Naive thymus-derived CD8-positive, alpha-beta T cell (primary cell): ENCODE data around the gene ZNF804B. TPM values are rescaled to one million over a fixed set of nuclear protein-coding genes. Genes with fewer than 3 reads are reported as not detected.

Experiments used
- ATAC-seq, 2 donors: fragments of 150-1000 bp; cut with Tn5 transposase in 1 of 2; sonication (Bioruptor Pico), chemical (Tn5 transposase) in 1 of 2; 1 replicate in 1 of 2; 2 replicates in 1 of 2; pipeline ENCODE4 v1.10.0; 2021; ENCODE audit warnings: mild to moderate bottlenecking in 2 of 2, moderate library complexity in 2 of 2
- POLR2A ChIA-PET: fragments of 350-600 bp; sonication (Branson Sonifier 250); formaldehyde crosslinking; loops from one replicate; lab custom pipeline; 2021; ENCODE audit warnings: antibody characterized with exemption; lab: Charles Lee
- DNase-seq, 10 donors: peaks; one replicate each; pipeline versions ENCODE4 v3.0.0 to v3.0.0-alpha.2; 2020 to 2022
- H3K27ac Mint-ChIP-seq, 10 donors: one replicate each; pipeline ENCODE4 v1.8.0; 2020 to 2022; ENCODE audit warnings: mild to moderate bottlenecking in 10 of 10, mixed read lengths in 10 of 10, moderate library complexity in 4 of 10, inconsistent platforms in 1 of 10
- H3K27me3 Mint-ChIP-seq, 5 donors: one replicate each; pipeline ENCODE4 v1.8.0; 2021 to 2022; ENCODE audit warnings: mixed read lengths in 5 of 5
- H3K36me3 Mint-ChIP-seq, 3 donors: one replicate each; pipeline ENCODE4 v1.8.0; 2020 to 2022; ENCODE audit warnings: mixed read lengths in 3 of 3, mild to moderate bottlenecking in 2 of 3, inconsistent platforms in 1 of 3
- H3K4me1 Mint-ChIP-seq, 4 donors: one replicate each; pipeline ENCODE4 v1.8.0; 2021 to 2022; ENCODE audit warnings: mixed read lengths in 4 of 4
- H3K4me3 Mint-ChIP-seq, 10 donors: one replicate each; pipeline ENCODE4 v1.8.0; 2020 to 2022; ENCODE audit warnings: mild to moderate bottlenecking in 10 of 10, mixed read lengths in 10 of 10, moderate library complexity in 6 of 10, inconsistent platforms in 1 of 10
- H3K9me3 Mint-ChIP-seq, 9 donors: one replicate each; pipeline ENCODE4 v1.8.0; 2020 to 2022; ENCODE audit warnings: mixed read lengths in 9 of 9, mild to moderate bottlenecking in 3 of 9, inconsistent platforms in 1 of 9, moderate library complexity in 1 of 9
- polyA plus RNA-seq, 3 donors: library from polyadenylated mRNA; unstranded; fragments of 300-500 nt; fragmentation: Illumina TruSeq; gene quantifications; one replicate each; pipeline ENCODE4 v1.2.3, GENCODE V29; 2021
- total RNA-seq, 8 experiments: library from RNA in 2 of 8; stranded (reverse) in 2 of 8; gene quantifications; one replicate each; pipeline ENCODE4 v1.2.3 and lab custom pipeline; 2021 to 2026

ZNF804B gene
- total and polyA plus RNA-seq, 5 experiments from 2014 or later: not detected

DNA sequence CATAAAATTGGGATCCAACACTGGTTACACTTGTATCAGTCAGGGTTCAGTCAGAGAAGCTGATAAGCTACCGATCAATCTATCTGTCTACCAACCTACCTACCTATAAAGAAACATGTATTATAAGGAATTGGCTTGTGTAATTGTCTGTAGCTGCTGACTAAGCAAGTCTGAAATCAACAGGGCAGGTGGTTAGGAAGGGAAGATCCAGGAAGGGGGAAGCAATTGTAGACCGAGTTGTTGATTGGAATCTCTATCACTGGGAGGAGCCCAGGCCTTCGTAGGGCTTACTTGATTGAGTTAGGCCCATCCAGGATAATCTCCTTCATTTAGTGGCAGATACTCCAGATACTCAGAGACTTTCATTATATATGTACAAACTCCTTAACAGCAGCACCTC, 307.5 kb downstream of the ZNF804B start:
- ATAC-seq (no peak), DNase-seq (no peak)
- peaks cover 0 to 2% (median 0%) of the 10 kb centered on the region in 9 donors for H3K9me3 Mint-ChIP-seq
- no peaks in the 10 kb centered on the region for H3K4me1 Mint-ChIP-seq
- peaks cover 0 to 3% (median 0%) of the 10 kb centered on the region in 5 donors for H3K27me3 Mint-ChIP-seq
- POLR2A ChIA-PET: no interaction called here
- H3K27ac Mint-ChIP-seq: no peak overlapping the region
- H3K4me3 Mint-ChIP-seq: no peak overlapping the region
- no peaks in the 10 kb centered on the region for H3K36me3 Mint-ChIP-seq

DNA sequence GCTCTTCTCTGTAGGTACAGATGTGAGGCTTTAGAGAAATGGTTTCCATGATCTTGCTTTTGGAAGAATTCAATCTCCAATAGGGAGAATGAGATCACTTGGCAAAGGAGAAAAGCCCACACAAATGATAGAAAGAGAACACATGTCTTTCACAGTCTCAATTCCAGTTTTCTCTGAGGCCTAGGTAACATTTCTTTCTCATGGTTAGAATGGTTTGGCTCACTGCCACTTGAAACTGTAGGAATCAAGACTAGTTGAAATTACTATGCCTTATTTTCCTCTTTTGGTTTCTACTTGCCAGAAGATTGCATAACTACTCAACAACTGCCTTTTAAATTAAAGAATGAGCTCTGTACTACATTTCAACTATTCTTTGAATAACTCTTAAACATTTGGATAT, 312.6 kb downstream of the ZNF804B start:
- POLR2A ChIA-PET: no interaction called here
- H3K9me3 Mint-ChIP-seq: peaks cover 0 to 6% (median 0%) of the 10 kb centered on the region in 9 donors
- H3K27me3 Mint-ChIP-seq: peaks cover 0 to 3% (median 0%) of the 10 kb centered on the region in 5 donors
- no peak overlapping the region for H3K4me3 Mint-ChIP-seq
- ATAC-seq (no peak), DNase-seq (no peak)
- peaks cover 0 to 4% (median 0%) of the 10 kb centered on the region in 3 donors for H3K36me3 Mint-ChIP-seq
- H3K27ac Mint-ChIP-seq: no peak overlapping the region
- no peaks in the 10 kb centered on the region for H3K4me1 Mint-ChIP-seq

DNA sequence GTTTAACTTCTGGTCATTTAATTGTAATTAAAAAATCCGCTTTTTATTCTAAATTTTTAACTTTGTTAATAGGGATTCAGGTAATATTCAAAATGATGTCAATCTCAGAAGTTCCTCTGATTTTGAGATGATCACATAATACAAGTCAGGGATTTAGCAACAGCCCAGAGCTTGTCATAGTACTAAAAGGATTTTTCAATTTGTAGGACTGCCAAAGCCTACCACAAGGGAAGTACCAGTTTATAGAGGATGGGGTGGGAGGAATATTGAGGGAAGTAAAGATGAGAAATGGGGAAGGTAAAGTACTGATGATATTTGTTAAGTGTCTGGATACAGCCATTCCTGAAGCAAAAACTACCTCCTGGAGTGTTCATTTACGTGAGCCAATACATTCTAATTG, 314.3 kb downstream of the ZNF804B start:
- H3K4me1 Mint-ChIP-seq: no peaks in the 10 kb centered on the region
- H3K27me3 Mint-ChIP-seq: peaks cover 0 to 3% (median 0%) of the 10 kb centered on the region in 5 donors
- DNase-seq: no peak
- H3K36me3 Mint-ChIP-seq: peaks cover 0 to 4% (median 0%) of the 10 kb centered on the region in 3 donors
- no peak overlapping the region for H3K4me3 Mint-ChIP-seq
- H3K27ac Mint-ChIP-seq: no peak overlapping the region
- H3K9me3 Mint-ChIP-seq: peaks cover 0 to 6% (median 0%) of the 10 kb centered on the region in 9 donors
- POLR2A ChIA-PET: no interaction called here
- ATAC-seq: no peak

DNA sequence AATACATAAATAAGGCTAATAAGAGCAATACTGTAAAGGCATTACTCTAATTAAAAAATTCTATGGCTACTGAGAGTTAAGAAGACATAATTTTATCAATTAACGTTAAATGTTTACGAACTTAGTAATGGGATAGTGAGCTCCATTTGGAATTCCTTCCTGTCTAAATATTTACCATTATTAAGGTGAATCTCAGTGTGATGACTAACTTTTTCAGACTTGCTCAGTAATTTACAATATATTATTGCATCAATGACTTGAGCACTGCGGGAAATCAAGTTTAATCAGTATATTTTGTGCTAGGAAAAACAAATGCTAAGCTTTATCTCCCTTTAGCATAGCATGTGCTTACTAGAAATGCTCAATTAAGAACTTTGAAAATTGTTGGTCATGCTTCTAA, 318.5 kb downstream of the ZNF804B start:
- ATAC-seq: no peak

DNA sequence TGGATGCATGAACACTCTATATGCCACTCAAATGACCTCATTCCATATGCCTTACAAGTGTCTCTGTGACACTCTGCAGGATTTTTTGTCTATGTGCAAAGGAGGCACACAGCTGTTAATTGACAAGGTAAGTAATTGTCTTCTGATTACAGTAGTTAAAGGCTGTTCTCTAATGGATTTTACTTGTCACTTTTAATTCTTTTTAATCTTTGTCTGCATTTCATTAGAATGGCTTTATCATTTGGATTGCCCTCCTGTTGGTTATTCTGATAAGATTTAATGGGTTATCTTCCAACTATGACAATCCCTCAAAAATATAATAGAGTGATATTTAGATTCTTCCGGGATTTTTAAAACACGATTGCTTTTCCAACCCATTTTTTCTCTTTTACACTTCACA, 326.1 kb downstream of the ZNF804B start:
- Mint-ChIP-seq H3K4me3 (no peak overlapping the region), H3K9me3 (no peaks in the 10 kb centered on the region), H3K36me3 (no peaks in the 10 kb centered on the region), H3K27me3 (no peaks in the 10 kb centered on the region), H3K27ac (no peak overlapping the region), H3K4me1 (no peaks in the 10 kb centered on the region)
- DNase-seq: no peak
- no peak for ATAC-seq
- POLR2A ChIA-PET: no interaction called here

More for the DNA sequence above, 318.5 kb downstream of the ZNF804B start:
- Mint-ChIP-seq H3K4me1 (no peaks in the 10 kb centered on the region), H3K27me3 (peaks cover 0 to 10% (median 0%) of the 10 kb centered on the region in 5 donors), H3K27ac (no peak overlapping the region), H3K4me3 (no peak overlapping the region), H3K36me3 (peaks cover 0 to 4% (median 0%) of the 10 kb centered on the region in 3 donors), H3K9me3 (peaks cover 0 to 6% (median 0%) of the 10 kb centered on the region in 9 donors)
- POLR2A ChIA-PET: no interaction called here
- no peak for DNase-seq

DNA sequence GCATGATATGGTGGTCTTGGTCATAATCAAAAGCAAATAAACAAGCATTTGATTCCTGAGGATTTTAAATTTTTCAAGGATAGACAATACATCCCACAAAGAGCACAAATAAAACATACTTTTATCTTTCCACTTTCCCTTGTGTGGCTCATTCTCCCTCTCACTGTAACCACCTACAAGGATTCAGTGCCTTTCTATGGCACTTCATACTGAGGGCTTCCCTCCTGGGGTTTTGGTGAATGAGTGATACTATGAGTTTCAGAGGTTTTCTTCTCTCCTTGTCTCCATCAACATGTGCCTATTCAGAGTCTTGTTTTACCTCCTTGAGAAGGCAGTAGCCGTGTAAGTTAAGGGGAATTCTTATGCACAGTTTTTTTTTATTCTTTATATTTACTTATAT, 332.1 kb downstream of the ZNF804B start:
- H3K27ac Mint-ChIP-seq: no peak overlapping the region
- DNase-seq (no peak), ATAC-seq (no peak)
- no peaks in the 10 kb centered on the region for H3K9me3 Mint-ChIP-seq
- no peaks in the 10 kb centered on the region for H3K36me3 Mint-ChIP-seq
- no peaks in the 10 kb centered on the region for H3K27me3 Mint-ChIP-seq
- no peak overlapping the region for H3K4me3 Mint-ChIP-seq
- POLR2A ChIA-PET: no interaction called here
- H3K4me1 Mint-ChIP-seq: no peaks in the 10 kb centered on the region

DNA sequence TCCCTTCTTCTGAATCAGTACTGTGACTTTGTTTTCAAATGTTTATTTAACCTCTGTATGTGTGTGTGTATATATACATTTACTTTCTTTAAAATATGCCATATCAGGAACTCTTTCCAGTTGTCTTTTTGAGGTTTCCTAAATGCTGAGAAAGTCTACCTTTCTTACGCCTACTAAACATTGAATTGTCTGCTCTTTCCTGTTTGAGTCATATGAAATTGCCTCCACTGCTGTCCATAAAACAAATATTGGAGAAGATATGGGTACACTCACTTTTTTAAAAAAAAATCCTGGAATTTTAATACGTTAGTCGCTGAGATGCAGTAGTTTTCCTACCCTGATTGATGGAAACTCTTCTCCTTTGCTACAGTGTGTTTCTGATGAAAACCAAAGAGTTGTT, 334.8 kb downstream of the ZNF804B start:
- no peaks in the 10 kb centered on the region for H3K4me1 Mint-ChIP-seq
- POLR2A ChIA-PET: no interaction called here
- no peaks in the 10 kb centered on the region for H3K9me3 Mint-ChIP-seq
- H3K27ac Mint-ChIP-seq: no peak overlapping the region
- H3K36me3 Mint-ChIP-seq: no peaks in the 10 kb centered on the region
- H3K27me3 Mint-ChIP-seq: no peaks in the 10 kb centered on the region
- no peak overlapping the region for H3K4me3 Mint-ChIP-seq
- DNase-seq (no peak), ATAC-seq (no peak)

DNA sequence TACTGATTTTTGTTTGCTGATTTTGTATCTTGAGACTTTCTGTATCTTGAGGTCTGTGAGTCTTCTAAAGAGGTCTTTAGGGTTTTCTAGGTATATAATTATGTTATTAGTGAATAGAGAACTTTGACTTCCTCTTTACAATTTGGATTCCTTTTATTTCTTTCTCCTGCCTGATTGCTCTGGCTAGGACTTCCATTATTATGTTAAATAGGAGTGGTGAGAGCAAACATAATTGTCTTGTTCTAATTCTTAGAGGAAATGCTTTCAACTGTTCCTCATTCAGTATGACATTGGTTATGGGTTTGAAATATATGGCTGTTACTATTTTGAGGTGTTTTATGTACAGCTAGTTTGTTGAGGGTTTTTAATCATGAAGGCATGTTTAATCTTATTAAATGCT, 344.1 kb downstream of the ZNF804B start:
- Mint-ChIP-seq H3K27me3 (peaks cover 0 to 16% (median 3%) of the 10 kb centered on the region in 5 donors), H3K36me3 (no peaks in the 10 kb centered on the region), H3K4me3 (no peak overlapping the region), H3K9me3 (no peaks in the 10 kb centered on the region), H3K4me1 (peaks cover 0 to 2% (median 0%) of the 10 kb centered on the region in 4 donors), H3K27ac (no peak overlapping the region)
- POLR2A ChIA-PET: no interaction called here
- DNase-seq: no peak
- no peak for ATAC-seq

DNA sequence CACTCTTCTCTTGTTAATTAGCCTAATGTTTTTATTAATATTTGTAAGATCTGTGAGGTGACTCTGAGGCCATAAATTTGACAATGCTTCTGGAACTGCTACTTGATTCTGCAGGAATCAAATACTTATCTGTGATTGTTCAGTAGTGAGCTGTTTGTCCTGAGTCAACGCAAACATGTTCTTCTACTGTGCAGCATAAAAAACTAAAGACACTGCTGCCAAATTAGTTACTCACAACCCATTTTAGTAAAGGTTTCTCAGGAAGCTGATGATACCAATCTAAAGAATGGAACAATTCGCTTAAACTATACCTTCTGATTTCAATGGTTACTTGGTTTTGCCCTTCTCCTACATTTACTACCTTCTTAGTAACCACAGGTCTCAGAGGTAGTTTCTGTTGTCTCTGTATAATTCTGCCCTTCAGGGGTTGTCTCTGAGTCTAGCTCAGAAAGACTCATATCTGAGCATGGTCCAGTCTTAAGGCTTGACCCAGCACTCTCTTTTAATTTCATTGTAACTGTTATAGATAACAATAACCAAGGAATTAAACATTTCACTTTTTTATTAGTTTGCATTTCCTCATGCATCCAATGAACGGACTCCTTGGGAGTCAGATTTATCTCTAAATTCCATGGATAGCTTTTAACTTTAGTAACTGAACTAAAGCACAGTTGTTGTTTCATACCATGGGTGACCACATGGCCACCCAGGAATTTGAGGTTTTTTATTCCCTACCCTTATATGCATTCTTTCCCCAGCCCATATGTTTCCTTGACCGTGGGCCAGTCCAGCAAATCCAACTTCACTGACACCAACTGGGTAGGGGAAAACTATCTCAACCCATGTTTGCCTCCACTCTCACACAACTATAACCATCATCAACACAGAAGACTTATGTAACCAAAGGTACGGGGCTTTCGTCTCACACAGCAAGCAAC, 345.5 kb downstream of the ZNF804B start:
- no peaks in the 10 kb centered on the region for H3K9me3 Mint-ChIP-seq
- H3K27me3 Mint-ChIP-seq: peaks cover 0 to 16% (median 3%) of the 10 kb centered on the region in 5 donors
- no peak for ATAC-seq
- peaks cover 0 to 2% (median 0%) of the 10 kb centered on the region in 4 donors for H3K4me1 Mint-ChIP-seq
- no peak for DNase-seq
- POLR2A ChIA-PET: no interaction called here
- no peak overlapping the region for H3K27ac Mint-ChIP-seq
- H3K36me3 Mint-ChIP-seq: no peaks in the 10 kb centered on the region
- no peak overlapping the region for H3K4me3 Mint-ChIP-seq

DNA sequence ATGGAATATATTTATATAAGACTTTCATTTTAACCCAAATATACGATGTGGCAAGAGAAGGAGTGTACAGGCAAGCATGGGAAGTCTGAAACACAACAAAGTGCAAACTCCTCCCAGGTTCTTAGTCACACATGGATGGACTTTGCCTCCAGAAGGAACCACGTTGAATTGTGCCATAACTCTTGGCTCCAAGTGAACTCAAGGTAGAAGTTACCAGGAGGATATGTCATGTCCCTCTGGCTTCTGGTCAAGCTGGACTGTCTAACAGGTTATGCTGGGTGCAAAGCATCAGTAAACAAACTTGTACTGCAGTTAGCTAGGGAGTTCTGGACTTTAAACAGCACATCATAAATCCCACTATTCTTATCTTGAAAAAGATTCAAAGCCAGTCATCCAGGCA, 364.4 kb downstream of the ZNF804B start:
- ATAC-seq: no peak
- POLR2A ChIA-PET: no interaction called here
- Mint-ChIP-seq H3K27me3 (peaks cover 0 to 4% (median 0%) of the 10 kb centered on the region in 5 donors), H3K4me3 (no peak overlapping the region), H3K27ac (no peak overlapping the region), H3K4me1 (no peaks in the 10 kb centered on the region), H3K9me3 (peaks cover 0 to 8% (median 0%) of the 10 kb centered on the region in 9 donors), H3K36me3 (no peaks in the 10 kb centered on the region)
- no peak for DNase-seq

DNA sequence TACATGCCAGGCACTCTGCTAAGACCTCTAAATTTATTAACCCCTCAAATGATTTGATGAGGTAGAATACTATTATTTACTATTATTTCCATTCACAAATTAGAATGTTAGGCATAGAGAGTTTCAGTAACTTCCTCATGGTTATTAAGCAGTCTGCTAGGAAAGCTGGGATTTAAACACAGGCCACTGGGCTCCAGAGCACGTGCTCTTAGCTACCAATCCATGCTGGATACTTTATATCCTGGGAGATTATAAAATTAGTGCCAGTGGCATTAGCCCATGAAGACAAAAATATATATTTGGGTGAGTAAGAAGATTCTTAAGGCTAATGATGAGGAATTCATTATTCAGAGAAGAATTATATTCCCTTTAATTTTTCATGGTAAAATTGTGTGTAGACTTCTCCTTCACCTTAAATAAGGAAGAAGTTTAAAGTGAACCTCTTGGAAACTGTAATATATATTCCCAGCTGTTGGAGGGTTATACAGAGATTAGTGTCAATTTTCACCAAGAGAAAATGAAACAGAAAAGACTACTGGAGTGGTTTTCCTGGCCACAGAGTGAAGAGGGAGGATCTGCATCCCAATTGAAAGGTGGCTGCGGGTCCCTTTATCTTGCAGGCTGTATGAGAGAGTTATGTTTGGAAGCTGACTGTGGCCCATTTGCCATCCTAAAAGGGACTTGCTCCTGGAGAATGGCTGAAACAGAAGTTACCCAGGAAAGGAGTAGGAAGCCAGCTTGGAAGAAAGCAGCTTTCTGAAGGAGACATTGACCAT, 370.3 kb downstream of the ZNF804B start:
- Mint-ChIP-seq H3K4me3 (no peak overlapping the region), H3K36me3 (no peaks in the 10 kb centered on the region), H3K9me3 (no peaks in the 10 kb centered on the region), H3K27ac (no peak overlapping the region), H3K4me1 (no peaks in the 10 kb centered on the region), H3K27me3 (peaks cover 0 to 2% (median 0%) of the 10 kb centered on the region in 5 donors)
- POLR2A ChIA-PET: no interaction called here
- no peak for DNase-seq
- no peak for ATAC-seq

DNA sequence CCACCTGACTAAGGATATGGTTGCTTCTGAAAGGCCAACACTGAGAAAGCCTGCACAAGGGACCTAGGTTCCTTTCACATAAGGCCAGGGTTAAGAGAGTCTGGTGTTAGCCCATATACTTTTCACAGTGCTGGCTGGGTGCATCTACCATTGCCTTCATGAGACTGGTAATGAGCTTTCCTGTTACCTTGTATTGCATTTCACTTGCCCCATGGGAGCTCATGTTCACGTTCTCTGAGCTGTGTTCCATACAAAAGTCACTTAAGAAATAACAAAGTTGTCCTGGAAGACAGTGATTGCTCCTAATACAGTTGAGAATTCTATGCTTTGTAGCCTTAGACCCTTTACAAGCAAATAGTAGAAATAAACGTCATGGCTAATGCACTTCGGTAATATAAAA, 373.9 kb downstream of the ZNF804B start:
- ATAC-seq (no peak), DNase-seq (no peak)
- peaks cover 0 to 2% (median 0%) of the 10 kb centered on the region in 5 donors for H3K27me3 Mint-ChIP-seq
- no peak overlapping the region for H3K4me3 Mint-ChIP-seq
- no peak overlapping the region for H3K27ac Mint-ChIP-seq
- POLR2A ChIA-PET: no interaction called here
- H3K36me3 Mint-ChIP-seq: no peaks in the 10 kb centered on the region
- no peaks in the 10 kb centered on the region for H3K4me1 Mint-ChIP-seq
- peaks cover 0 to 9% (median 1%) of the 10 kb centered on the region in 9 donors for H3K9me3 Mint-ChIP-seq

DNA sequence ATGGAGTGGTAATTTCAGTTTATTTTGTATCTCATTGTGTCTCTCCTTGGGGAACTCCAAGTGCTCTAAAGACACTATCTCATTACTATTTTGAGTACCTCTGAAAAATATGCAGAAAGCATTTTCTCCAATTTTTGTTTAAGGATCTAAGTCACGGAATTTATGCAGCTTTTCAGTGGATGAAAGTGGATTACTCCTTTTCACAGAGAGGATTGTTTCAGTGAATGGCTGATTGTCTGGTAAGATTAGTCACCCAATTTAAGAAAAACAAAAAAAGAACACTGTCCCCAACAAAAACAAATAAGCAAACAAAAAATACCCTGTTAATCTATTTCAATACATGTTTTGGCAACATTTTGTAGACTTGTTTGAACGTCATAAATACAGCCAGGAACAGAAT, 374.3 kb downstream of the ZNF804B start:
- ATAC-seq: no peak

More for the DNA sequence above, 374.3 kb downstream of the ZNF804B start:
- H3K9me3 Mint-ChIP-seq: peaks cover 0 to 13% (median 3%) of the 10 kb centered on the region in 9 donors
- H3K27ac Mint-ChIP-seq: no peak overlapping the region
- no peaks in the 10 kb centered on the region for H3K4me1 Mint-ChIP-seq
- no peak for DNase-seq
- H3K36me3 Mint-ChIP-seq: no peaks in the 10 kb centered on the region
- H3K27me3 Mint-ChIP-seq: peaks cover 0 to 2% (median 0%) of the 10 kb centered on the region in 5 donors
- POLR2A ChIA-PET: no interaction called here
- no peak overlapping the region for H3K4me3 Mint-ChIP-seq
